Bone marrow (tissue), 2 donors: ENCODE data around the gene GALNT17.
"Not testable (repeated sequence)": the region's sequence is repeated elsewhere in the genome, so short reads cannot be mapped to it uniquely, and the experiment has no call there.

Experiments
- DNase-seq, 2 donors: peaks; one replicate each; lab custom pipeline; 2025; lab: John Stamatoyannopoulos, UW

Gene GALNT17

DNA sequence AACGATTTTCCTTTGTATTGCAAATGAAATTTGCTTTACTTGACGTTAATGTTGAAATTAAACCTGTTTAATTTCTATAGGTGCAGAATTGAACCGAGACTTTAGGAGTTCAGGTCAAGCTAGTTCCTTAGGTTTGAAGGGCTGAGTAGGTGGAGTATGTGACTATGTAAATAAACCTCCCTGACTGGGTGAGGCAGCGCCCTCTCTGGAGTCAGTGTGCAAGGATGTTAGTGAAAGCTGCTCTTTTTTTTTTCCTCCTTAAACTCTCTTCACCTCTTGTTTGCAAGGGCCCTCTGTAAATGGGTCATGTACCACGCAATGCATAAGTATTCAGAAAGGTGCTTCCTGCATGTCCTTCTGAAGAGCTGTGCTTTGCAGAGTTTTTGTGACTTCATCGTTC is 33.8 kb downstream of the GALNT17 start:
- DNase-seq = no peak

DNA sequence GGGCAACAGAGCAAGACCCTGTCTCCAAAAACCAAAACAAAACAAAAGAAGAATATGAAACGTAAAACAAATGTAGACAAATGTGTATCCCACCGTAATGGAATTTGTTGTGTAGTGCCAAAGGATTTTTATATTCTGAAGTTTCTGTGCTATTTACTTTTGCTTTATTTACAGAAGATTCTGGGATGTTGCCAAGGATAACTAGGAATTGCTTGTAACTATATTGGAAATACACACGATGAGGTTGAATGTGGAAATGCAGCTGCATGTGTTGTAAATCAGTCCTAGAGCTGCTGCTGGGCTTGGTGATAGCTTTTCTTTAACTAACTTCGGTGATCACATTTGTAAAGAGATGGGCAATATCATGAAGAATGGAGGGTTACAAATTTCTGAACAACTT is 39.5 kb downstream of the GALNT17 start:
- DNase-seq = no peak

GRCh38 chr7:71173955-71174354 is 42.0 kb downstream of the GALNT17 start:
- no peak for DNase-seq

- DNase-seq = no peak
Measured at GRCh38 chr7:71182438-71182935, 50.5 kb downstream of the GALNT17 start.

GRCh38 chr7:71184136-71184535 is 52.2 kb downstream of the GALNT17 start:
- DNase-seq = no peak

DNA sequence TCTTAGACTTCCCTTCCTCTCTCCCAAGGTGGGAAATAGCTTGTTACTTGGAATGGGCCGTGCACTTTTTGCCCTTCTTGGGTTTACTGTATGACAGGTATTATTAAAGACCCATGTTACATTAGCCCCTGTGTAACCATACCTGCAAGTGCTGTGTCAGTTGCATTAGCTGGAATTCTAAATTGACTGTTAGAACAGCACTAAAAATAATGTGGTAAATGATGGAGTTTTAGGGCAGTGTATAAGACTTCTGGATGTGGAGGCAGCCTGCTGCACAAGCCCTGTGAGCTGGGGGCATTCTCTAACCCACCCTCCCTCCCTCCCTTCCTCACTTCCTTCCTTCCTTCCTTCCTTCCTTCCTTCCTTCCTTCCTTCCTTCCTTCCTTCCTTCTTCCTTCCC is 52.7 kb downstream of the GALNT17 start:
- no peak for DNase-seq

- no peak for DNase-seq
Measured at GRCh38 chr7:71186535-71187057, 54.7 kb downstream of the GALNT17 start.

GRCh38 chr7:71191771-71192170 is 59.8 kb downstream of the GALNT17 start:
- no peak for DNase-seq

GRCh38 chr7:71193099-71193810 is 61.3 kb downstream of the GALNT17 start:
- DNase-seq = no peak

GRCh38 chr7:71198391-71198790 is 66.4 kb downstream of the GALNT17 start:
- no peak for DNase-seq

- DNase-seq = no peak
Measured at GRCh38 chr7:71198887-71199286, 66.9 kb downstream of the GALNT17 start.

DNA sequence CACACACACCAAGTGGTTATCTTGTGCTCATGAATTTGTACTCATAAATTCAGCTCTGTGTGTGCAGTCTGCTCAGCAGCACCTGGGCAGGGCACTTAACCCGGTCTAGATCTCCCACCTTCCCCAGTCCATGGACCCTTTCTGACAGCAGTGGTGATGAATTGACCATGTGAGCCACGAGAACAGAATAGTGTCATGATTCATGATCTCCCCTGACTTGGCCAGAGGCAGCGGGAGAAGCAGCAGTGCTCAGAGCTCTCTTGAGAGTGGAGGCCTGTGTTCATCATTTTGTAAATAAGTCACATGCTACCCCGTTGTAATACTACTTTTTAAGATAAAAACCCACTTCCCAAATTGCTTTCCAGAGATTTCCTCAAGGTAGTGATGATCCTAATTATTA is 74.2 kb downstream of the GALNT17 start:
- DNase-seq = no peak

DNA sequence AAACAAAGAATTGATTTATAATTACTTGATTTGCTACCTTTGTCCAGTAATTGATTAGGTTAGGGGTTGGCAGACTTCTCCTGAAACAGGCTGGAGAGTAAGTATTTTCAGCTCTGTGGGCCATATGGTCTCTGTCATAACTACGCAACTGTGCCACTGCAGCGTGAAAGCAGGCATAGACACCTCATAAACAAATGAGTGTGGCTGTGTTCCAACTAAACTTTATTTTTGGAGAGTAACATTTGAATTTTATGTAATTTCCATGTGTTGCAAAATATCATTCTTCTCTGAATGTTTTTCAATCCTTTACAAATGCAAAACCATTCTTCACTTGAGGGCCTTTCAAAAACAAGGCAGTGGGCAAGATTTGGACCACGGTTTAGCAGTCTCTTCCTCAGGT is 76.9 kb downstream of the GALNT17 start:
- DNase-seq = no peak

DNA sequence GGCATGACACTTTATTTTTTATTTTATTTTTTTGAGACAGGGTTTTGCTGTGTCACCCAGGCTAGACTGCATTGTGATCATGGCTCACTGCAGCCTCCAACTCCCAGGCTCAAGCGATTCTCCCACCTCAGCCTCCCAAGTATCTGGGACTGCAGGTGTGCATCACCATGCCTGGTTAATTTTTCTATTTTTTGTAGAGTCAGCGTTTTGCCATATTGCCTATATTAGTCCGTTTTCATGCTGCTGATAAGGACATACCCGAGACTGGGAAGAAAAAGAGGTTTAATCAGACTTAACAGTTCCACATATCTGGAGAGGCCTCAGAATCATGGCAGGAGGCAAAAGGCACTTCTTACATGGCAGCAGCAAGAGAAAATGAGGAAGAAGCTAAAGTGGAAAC is 77.5 kb downstream of the GALNT17 start:
- DNase-seq = not testable (repeated sequence)

- DNase-seq = no peak
Measured at GRCh38 chr7:71210220-71210619, 78.3 kb downstream of the GALNT17 start.

DNA sequence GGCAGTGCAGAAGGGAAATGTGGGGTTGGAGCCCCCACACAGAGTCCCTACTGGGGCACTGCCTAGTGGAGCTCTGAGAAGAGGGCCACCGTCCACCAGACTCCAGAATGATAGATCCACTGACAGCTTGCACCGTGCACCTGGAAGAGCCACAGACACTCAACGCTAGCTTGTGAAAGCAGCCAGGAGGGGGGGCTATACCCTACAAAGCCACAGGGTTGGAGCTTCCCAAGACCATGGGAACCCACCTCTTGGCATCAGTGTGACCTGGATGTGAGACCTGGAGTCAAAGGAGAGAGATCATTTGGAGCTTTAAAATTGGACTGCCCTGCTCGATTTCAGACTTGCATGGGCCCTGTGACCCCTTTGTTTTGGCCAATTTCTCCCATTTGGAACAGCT is 80.5 kb downstream of the GALNT17 start:
- DNase-seq = not testable (repeated sequence)

DNA sequence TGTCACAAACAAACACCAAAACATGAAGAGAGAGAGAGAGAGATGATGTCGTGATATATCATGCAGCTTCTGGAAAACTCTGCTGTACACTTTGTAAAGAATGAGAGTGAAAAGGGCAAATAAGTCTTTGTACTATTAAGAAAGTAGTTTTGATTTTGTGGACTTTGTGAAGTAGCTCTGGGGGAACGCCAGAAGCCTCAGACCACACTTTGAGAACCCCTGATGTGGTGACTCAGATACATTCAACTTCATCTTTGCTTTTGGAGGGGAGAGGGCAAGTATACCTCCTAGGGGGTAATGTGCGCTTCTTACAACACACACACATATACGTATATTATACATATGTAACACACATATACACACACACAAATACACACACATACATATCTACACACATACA is 84.3 kb downstream of the GALNT17 start:
- DNase-seq = no peak

DNA sequence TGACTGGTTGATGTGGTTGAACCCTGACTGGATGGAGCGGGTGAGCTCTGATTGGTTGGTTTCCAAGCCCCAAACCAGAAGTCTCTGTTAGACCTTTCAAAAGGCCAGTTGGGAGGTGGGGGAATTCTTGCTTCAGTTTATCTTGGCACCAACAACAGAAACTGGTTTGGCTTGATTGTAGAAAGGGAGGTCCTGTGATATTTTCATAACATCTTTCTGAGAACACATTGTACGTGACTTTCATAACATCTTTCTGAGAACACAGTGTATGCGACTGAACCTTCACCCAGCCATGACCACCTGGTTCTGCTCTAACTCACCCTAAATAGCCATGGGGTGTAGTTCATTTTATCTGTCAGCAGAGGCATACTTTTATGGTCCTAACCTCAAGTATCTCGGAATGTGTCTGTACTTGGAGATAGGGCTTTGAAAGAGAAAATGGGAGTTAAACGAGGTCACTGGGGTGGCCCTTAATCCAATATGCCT is 88.3 kb downstream of the GALNT17 start:
- no peak for DNase-seq

DNA sequence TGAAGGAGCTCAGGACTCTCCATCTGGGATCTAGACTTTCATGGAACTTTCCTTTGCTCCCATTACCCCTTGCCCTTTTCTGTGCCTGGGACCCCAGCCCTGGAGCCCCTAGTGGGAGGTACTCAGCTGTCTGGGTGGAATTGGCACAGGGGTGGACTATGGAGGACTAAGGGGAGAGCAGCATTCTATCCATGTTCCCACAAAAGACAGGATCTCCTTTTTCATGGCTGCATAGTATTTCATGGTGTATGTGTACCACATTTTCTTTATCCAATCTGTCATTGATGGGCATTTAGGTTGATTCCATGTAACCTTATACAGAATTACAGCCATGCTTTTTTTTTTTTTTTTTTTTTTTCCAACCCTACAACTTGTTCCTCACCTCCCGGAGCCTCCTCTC is 89.1 kb downstream of the GALNT17 start:
- no peak for DNase-seq

DNA sequence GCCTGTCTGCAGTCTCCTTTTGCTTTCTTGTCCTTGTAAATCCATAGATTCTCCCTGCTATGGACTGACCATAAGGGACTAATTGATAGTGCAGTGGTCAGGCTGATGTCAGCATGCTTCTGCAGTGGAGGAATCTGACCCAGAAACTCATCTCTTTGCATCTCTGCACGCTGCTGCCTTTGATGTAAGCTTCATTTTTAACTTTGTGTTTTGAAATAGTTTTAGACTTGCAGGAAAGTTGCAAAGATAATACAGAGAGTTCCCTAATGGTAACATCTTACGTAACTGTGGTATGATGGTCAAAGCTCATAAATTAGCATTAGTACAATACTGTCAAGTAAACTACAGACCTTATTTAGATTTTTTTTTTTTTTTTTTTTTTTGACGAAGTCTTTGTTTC is 89.6 kb downstream of the GALNT17 start:
- no peak for DNase-seq

DNA sequence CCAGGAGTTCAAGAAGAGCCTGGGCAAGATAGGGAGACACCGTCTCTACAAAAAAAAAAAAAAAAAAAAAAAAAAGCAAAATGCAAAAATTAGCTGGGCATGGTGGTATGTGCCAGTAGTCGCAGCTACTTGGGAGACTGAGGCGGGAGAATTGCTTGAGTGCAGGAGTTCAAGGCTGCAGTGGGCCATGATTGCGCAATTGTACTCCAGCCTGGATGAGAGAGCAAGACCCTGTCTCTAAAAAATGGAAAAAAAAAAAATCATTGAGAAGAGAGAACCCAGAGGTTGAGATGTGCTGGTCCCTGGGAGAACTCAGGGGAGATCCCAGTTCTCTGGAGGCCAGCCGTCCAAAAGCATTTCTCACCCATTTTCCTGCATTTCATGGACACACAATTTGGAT is 95.2 kb downstream of the GALNT17 start:
- DNase-seq = no peak

DNA sequence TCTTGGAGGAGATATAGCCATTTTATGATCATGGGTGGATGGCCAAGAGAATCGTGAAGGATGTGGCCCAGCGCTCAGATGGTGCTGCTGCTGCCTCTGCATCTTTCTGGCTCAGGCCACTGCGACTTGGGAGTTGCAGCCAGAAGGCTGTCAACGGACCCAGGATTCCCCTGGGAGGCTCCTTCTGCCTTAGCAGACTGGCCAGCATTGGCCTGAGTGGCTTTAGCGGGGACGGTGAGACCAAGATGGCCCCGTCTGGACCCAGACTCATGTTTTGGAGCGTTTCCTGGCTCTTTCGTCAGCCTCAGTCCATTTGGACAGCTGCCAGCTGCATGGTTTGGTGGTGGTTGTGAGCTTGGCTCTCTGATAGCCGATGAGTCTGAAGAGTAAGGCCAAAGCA is 97.2 kb downstream of the GALNT17 start:
- DNase-seq = no peak

- DNase-seq = no peak
Measured at GRCh38 chr7:71229699-71230098, 97.8 kb downstream of the GALNT17 start.

GRCh38 chr7:71235253-71235652 is 103.3 kb downstream of the GALNT17 start:
- DNase-seq = no peak
